DOHH2 (cell line): ENCODE measurements around the gene CDK5RAP2.

Source experiments
- EZH2phosphoT487 ChIP-seq: fragments of 200-600 bp; sonication (generic); IDR thresholded peaks from 2 replicates; pipeline ENCODE4 v1.6.1; 2017; ENCODE audit warnings: borderline replicate concordance, mild to moderate bottlenecking, antibody characterized with exemption, low read length, moderate library complexity, mixed read lengths
- TF ChIP-seq, protein P1 (sequence below): fragments of 200-600 bp; sonication (generic); IDR thresholded peaks from one replicate; pipeline ENCODE4 v1.5.1; 2014; ENCODE audit warnings: antibody characterized with exemption, mild to moderate bottlenecking, low read depth, low read length; ENCODE audit not compliant: poor library complexity, severe bottlenecking

DNA sequence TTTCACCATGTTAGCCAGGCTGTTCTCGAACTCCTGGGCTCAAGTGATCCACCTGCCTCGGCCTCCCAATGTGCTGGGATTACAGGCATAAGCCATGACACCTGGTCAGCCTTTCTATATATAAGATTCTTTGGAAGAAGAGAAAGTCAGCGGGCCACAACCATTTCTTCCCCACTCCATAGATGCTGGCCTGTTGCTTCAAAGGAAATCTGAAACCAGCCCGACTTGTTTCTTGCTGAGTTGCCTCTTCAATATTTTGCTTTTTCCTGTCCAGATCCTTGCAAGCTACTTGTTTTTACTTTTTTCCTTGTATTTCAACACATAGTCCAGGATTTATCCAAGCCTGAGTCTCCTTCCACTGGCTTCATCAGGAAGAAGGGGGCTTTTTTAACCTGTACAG lies 219.5 kb downstream of the CDK5RAP2 start:
- TF ChIP-seq, protein P1, sequence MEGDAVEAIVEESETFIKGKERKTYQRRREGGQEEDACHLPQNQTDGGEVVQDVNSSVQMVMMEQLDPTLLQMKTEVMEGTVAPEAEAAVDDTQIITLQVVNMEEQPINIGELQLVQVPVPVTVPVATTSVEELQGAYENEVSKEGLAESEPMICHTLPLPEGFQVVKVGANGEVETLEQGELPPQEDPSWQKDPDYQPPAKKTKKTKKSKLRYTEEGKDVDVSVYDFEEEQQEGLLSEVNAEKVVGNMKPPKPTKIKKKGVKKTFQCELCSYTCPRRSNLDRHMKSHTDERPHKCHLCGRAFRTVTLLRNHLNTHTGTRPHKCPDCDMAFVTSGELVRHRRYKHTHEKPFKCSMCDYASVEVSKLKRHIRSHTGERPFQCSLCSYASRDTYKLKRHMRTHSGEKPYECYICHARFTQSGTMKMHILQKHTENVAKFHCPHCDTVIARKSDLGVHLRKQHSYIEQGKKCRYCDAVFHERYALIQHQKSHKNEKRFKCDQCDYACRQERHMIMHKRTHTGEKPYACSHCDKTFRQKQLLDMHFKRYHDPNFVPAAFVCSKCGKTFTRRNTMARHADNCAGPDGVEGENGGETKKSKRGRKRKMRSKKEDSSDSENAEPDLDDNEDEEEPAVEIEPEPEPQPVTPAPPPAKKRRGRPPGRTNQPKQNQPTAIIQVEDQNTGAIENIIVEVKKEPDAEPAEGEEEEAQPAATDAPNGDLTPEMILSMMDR = no peak
- no peak for TF ChIP-seq EZH2phosphoT487
